GM18873 (cell line): ENCODE results near the gene NAA80.

Experiments used
- ATAC-seq: cut with Tn5 transposase; IDR thresholded peaks from one replicate; pipeline ENCODE4 v1.9.1; 2021; ENCODE audit warnings: mild to moderate bottlenecking, moderate library complexity, moderate number of reproducible peaks; ENCODE audit not compliant: unreplicated experiment, low FRiP score

The NAA80 gene, protein sequence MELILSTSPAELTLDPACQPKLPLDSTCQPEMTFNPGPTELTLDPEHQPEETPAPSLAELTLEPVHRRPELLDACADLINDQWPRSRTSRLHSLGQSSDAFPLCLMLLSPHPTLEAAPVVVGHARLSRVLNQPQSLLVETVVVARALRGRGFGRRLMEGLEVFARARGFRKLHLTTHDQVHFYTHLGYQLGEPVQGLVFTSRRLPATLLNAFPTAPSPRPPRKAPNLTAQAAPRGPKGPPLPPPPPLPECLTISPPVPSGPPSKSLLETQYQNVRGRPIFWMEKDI

DNA sequence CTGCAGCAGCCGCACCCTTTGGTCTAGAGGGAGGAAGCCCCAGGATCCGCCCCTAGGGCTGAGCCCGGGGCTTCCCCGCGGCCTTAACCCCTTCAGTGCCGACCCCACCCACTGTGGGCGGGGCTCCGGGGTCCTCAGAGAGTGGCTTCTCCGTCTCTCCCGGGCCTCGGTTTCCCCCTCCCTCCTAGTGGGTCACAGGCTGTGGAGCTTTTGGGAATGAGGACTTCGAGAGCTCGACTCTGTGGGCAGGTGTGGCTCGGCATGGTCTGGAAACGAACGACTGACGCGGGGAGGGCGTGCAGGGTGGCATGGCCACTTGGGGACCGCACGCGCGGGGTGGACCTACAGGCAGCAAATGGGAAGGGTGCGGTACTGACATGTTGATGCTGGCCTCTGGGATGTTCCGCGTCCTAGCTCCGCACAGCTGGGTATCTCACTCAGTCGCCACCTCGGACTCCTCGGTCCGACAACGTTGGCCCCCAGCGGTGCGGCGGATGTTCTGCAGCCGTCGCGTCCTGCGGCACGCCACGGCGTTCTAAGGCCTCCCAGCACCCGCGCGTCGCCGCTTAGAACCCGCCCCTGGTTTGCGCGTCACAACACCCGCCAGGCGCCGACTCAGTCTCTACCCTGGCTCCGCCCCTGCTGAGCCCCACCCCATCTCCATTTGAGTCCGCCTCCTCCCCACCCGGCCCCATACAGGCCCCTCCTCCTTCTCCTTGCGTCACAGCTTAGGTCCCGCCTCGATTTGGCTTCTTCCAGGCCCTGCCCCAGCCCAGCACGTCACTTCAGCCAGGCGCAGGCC is at the start of gene NAA80, which contains the start of gene HYAL3:
Gene NAA80 (minus strand): TSS at position 570 of the 802 bp plus-strand sequence. CDS start 1,942 bp downstream, outside the sequence.
Gene HYAL3 (minus strand): TSS at position 570 of the 802 bp plus-strand sequence. CDS start 3,803 bp downstream, outside the sequence.
- peak; percentile 73 for ATAC-seq

DNA sequence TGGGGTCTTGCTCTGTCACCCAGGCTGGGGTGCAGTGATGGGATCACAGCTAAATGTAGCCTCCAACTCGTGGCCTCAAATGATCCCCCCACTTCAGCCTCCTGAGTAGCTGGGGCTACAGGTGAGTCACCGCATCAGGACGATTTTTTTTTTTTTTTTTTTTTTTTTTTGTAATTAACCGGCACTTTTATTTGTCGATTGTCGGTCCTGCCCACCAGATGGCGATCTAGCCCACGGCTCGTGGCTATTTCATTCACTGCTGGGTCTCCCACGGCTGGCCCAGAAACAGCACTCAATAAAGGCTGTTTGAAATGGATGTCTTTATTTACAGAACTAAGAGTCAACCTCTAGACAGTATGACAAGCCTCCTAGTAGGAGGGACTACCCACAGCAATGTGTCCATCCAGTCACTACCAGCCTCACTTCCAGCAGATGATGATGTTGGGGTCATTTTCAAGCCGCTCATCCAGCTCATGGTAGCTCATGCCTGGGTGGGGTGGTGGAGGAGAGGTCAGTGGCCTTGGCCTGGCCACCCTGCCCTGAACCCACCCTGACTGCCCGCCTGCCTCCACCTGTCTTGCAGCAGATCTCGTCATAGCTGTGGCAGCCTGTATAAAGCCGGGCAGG is 48.1 kb upstream of the NAA80 start:
- no peak for ATAC-seq

DNA sequence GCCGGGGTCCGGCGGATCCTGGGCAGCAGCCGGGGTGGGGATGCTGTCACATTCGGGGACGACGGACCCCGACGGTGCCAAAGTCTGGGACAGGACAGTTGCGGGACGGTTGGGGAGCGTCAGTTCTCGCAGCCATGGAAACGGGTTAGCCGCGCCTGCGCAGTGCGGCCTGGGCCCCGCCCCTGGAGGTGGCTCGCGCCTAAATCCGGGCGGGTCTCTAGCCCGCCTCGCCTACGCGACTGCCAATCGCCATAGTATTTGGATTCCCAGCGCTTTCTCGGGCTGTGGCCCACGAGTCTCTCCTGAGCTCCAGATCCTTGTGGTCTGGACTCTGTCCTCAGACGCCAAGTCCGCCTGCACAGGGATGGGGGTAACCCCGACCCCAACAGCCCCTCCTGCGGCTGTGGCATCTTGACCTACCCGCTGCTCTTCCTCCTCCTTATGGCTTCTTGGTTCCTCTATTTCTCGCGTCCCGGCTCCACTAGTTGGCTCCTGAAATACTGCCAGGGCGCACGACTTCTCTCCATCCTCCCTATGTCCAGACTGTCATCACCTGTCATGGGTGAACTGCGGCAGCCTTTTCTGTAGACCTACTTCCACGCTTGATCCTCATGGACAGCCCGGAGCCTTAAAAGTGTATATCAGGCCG is 46.5 kb upstream of the NAA80 start, which contains the start of gene ZMYND10:
Gene ZMYND10 (minus strand): TSS at position 147 of the 649 bp plus-strand sequence. CDS start 153 bp downstream, outside the sequence.
- ATAC-seq: no peak

DNA sequence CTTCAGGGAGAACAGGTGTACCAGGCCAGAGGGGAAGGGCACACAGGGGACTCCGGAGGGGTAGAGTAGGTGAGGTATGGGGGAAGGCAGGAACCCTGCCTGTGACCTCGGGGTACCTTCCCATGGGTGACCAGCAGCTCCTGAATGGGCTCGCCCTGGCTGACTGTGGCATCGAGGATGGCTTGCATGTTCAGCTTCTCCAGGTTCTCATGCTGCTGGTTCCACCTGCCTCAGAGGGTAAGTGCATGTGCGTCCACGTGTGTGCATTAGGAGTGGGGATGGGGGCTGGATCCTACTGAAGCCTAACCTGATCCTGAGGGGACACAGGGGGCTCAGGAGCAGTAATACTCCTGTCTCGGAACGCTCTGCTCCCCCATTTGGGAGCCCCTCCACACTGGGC is 45.8 kb upstream of the NAA80 start:
- ATAC-seq: no peak

DNA sequence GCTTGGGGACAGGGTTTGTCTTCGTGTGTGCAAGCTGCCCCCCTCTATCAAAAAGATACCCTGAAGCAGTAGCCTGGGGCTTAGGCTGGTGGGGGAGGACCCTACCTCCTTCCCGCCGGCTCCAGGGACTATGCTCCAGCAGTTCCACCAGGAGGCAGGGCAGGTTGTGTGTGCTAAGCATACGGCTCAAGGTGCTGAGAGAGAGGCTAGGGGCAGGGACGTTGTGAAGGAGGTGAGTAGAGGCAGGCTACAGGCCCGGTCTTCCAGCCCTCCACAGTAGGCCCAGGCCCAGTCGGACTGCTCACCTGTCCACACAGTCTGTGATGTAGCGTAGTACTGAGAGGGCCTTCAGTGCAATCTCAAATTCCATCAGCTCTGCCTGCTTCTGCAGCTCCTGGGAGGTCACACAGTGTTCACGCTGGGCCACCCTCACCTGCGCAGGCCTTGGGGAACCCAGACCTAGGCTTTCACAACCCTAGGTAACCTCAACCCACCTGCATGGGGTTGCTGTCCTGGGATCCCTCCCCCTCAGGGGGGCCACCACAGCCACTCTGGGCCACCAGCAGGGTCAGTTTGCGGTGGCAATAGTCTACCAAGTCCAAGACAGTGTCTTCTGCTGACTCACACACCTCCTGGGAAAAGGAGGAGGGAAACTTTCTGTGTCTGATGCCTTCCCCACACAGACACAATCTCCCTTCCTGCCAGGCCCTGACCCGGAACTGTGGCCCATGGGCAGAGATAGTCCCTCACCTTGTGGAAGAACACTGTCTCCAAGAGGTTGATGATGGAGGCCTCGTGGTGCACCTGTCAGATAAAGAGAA is 43.8 kb upstream of the NAA80 start:
- ATAC-seq: no peak

DNA sequence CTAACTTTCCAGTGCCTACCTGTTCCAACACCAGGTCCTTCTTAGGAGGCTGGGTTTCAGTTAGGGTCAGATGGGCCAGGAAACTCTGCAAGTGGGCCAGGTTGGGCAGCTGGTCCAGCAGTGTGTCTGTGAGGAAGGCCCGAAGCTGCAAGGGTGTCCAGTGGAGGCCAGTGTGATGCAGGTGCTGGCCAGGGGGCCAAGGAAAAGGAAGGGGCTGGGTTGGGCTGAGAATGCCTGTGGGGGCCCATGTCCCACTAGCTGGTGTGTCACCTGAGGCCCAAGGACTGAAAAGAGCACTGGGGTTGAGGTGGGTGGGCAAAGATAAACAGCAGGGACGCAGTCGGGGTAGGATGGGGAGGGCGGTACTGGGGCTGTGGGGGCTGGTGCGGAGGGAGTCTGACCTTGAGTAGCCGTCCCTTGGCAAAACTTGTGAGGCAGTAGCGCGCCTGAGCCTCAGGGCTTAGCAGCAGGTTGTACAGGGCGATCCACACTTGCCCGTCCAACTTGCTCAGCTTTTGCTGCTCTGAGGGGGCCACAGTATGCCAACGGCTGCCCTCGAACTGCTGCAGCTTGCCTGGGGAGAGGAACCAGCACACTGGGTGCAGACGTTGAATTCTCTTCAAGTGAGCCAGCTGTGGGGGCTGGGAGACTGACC is 42.9 kb upstream of the NAA80 start:
- no peak for ATAC-seq

DNA sequence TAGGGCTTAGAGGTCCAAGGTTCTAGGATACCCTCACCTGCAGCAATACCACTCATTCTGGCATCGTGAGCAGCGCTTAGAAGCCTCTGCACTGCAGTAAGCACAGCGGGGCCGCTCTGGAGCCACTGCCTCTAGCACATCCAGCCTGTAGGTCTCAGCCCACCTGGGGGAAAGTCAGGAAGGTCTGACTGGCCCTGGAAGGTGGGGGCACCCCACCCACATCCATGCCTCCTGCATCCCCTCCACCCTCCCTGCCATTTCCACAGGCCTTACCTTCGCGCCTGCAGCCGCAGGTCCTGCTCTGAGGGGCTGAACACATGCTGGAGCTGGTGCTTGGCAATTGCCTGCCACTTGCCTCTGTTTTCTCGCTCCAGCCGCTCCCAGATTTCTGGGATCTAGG is 42.3 kb upstream of the NAA80 start:
- no peak for ATAC-seq

DNA sequence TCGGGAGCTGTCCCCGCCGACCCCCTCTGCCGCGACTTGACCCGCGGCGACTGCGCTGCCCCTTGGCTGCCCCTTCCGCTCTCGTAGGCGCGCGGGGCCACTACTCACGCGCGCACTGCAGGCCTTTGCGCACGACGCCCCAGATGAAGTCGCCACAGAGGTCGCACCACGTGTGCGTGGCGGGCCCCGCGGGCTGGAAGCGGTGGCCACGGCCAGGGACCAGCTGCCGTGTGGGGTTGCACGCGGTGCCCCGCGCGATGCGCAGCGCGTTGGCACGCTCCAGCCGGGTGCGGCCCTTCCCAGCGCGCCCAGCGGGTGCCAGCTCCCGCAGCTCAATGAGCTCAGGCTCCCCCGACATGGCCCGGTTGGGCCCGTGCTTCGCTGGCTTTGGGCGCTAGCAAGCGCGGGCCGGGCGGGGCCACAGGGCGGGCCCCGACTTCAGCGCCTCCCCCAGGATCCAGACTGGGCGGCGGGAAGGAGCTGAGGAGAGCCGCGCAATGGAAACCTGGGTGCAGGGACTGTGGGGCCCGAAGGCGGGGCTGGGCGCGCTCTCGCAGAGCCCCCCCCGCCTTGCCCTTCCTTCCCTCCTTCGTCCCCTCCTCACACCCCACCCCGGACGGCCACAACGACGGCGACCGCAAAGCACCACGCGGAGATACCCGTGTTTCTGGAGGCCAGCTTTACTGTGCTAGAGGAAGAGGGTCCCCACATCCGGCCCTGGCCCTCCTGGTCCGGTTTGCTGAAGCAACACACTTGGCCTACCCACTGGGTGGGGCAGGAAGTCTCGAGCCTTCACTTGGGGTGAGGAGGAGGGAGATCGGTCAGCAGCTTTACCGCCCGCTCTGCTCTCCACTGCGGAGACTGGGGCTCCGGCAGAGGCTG is 41.5 kb upstream of the NAA80 start, which contains the start of gene RASSF1:
Gene RASSF1 (minus strand): TSS at position 389 of the 882 bp plus-strand sequence. CDS start 31 bp downstream, at position 358.
- ATAC-seq: no peak

DNA sequence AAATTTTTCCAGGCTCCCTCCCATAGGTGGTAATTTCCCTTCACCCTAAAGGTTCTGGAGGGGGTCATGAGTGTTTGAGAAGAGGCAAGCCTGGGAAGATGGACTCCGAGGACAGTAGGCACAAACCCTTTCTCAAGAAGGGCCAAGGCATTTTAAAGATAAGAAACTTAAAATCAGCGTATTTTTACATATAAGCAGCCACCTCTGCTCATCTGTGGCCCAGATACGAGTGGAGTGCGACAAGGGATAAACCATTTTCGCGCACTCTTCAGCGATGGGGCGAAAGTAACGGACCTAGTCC is 40.9 kb upstream of the NAA80 start:
- ATAC-seq: no peak

DNA sequence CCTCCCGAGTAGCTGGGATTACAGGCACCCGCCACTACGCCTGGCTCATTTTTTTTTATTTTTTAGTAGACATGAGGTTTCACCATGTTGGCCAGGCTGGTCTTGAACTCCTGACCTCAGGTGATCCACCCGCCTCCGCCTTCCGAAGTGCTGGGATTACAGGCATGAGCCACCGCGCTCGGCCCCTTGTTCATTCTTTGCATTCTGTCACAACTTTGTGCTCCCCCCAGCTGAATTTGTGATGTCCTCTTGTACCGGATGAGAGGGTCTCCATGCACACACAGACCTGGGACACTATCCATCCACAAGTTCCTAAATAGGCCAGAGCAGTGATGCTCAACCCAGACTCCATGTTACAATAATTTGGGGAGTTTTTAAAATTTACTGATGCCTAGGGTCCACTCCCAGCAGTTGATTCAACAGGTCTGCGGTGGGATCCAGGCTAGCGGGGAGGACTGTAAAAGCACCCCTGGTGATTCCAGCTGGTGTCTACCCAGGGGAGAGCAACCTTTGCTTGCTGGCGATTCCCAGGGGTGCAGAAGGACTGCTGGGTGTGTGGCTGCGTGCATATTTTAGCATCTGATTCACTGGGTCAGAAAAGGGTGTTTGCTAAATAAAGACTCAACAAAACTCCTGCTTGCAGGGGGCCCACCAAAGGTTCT is 40.4 kb upstream of the NAA80 start:
- no peak for ATAC-seq

DNA sequence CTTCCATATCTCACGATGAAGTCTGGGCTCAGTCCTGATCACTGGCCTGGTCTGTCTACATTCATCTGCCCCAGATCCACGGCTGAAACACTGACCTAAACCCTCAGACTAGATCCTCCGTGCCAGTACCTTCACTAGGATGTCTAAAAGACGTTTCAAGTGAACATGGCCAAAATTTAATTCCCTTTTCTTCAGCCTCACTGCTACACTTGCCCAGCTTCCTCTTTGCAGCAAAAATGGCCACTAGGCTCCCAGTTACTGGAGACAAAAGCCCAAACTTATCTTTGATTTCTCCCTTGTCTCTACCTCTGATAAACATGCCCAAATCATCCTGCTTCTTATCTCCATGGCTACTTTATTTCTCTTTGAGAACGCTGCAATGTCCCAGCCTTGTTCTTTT is 39.8 kb upstream of the NAA80 start:
- ATAC-seq: no peak

DNA sequence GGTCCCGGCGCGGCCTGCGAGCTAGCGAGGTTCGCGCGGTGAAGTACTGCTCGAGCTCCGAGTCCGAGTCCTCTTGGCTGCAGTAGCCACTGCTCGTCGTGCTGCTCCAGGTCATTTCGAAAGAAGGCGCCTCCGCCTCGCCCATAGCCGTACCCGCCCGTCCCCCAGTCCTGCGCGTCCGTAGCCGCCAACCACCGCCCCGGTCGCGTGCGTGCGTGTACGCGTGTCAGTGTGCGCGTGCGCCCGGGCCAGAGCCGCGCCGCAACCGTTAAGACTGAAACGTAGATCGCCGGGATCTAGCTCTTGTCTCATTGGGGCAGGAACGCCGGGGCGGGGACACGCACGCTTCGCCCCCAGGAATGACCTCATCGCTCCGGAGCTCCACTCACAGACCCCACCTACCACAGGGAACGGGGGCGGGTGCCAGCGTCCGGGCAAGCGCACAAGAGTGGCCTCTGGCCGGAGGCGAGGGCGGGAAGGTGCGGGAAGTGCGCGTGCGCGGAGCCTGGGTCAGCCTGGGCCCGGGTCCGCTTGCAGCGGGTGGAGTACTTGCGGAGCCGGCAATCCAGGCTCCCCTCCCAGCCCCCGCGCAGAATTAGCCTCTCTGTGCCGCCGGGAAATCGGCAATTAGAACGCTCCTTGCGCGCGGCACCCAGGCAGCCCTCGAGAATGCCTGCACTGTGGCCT is 38.1 kb upstream of the NAA80 start:
- ATAC-seq: peak; percentile 75

DNA sequence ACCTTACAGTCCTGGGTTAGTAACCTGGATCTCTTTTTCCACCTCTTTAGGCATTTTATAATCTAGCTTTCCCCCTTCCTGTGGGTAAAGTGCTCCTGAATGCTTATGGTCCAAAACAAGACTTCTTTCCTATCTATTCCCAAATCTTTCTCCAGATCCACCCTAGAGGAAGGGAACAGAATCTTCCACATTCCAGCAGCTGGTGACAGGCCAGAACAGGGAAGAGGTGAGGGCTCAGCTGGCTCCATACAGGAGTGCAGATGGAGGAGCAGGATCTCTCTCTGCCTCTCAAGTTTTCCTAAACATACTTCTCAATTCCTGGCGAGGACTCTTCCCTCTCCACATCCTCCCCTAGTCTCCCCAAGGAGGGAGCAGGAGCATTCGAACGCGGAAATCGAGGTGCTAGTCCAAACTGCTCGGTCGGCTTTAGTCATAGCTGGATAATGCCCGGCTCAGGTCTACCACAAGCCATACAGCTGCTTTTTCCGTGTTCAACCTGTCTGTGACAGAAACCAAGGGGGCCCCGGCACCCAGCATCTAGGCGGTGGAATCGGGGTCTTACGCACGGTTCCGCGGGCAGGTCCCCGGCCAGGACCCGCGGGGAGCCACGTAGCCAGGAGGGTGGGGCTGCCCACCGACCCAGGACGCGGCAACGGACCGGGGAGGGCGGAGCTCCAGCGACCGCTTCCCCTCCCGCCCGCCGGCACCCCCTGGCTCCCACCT is 37.4 kb upstream of the NAA80 start:
- ATAC-seq: peak; percentile 24

DNA sequence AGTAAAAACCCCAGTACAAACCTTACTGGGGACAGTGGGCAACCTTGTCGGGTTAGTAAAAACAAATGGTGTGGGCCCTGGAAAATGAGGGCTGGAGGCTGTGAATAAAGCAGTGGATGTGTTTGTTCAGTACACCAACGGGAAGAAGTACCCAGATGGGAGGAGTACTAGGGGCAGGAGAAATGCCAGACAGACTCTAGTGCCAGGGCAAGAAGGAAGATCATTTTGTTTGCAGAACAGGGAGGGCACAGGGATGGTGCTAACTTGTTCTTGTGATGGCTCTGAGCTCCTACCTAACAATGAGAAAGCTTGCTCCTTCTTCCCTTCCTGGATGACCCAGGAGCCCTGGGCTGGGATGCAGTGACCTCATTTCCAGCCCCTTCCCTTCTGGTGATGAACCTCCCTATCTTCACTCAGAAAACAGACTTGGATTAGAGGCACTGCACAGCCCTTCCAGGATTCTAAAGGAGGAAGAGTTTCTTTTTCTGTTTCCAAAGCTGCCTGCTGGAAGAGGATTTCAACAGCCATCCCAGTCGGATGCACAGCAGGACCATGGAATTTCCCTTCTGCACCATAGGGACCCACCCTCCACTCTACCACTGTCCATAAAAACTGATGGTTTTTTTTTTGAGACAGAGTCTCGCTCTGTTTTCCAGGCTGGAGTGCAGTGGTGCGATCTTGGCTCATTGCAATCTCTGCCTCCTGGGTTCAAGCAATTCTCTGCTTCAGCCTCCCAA is 35.3 kb upstream of the NAA80 start:
- ATAC-seq: no peak

DNA sequence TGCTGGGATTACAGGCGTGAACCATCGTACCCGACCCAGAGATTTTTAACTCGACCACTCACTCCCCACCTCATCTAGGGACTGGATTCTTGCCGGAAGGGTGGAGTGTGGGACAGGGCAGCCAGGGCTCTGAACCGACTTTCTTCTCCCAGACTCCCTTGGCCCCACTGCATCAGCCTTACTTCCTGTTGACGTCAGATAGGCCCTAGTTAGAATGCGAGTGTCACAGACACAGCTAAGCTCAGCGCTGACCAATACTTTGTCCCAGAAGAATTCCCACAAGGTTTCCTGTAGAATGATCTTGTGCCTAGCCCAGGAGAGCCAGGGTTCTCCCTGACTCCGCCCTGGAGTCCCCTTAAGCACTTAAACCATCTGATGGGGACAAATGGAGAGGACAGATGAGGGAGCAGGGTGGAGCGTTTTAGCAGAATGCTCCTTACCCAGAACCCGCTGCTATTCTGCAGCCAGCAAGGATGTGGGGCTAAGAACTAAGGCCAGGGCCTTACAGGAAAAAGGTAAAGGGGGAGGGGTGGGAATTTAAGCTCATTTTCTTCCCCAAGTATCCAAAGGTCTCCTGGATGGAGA is 34.6 kb upstream of the NAA80 start:
- no peak for ATAC-seq
